GM19238 (cell line): ENCODE results near the gene VSIG8.

ENCODE experiments used
- DNase-seq: peaks from one replicate; pipeline ENCODE4 v3.0.0; 2011; ENCODE audit warnings: low spot score; ENCODE audit not compliant: insufficient read length

The VSIG8 gene

DNA sequence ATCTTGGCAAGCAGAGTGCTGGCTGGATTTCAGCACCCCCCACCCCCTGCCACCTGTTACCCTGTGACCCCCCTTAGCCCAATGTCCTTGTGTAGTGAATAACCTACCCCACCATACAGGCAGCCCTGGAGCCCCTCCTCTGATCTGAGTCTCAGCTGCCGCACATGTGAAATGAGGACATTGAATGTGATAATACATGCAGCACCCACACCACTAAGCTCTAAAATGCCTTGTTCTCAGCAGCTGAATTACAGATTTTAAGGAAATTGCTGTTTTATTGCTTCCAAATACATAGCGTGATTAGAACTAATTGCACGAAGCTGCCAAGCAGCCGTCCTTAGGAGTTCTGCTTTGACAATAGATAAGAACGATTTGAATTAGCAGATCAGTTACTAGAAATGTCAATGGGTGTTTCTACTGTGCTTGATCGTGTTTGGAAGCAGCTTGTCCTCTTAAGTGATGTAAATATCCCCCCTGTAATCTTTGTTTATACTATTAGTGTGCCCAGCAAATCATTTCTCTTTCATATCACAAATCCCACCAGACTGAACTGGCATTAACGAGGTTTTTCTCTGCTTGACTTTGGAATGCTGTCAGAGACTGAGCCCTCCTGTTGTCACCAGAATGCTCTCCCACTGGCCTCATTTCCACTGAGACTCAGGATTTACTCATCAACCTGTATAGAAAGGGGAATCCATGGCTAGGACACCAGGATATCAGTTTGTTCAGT lies 30.9 kb downstream of the VSIG8 start:
- DNase-seq, result no peak

DNA sequence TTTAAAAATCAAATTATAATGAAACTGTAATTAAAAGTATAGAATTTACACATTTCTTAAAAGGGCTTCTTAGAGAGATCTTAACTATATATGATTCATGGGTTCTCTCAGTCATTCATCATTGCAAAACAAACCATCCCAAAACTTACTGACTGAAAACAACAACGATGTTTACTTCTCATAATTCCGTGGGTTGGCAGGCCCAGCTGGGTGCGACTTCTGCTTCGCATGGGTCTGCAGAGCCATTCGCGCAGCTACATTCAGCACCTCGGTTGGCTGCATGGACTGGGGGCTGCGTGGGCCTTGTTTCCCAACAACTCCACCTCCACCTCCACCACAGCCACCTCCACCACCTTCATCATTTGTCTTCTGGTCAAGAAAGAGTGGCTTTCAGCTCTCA lies 31.7 kb downstream of the VSIG8 start:
- no peak for DNase-seq

DNA sequence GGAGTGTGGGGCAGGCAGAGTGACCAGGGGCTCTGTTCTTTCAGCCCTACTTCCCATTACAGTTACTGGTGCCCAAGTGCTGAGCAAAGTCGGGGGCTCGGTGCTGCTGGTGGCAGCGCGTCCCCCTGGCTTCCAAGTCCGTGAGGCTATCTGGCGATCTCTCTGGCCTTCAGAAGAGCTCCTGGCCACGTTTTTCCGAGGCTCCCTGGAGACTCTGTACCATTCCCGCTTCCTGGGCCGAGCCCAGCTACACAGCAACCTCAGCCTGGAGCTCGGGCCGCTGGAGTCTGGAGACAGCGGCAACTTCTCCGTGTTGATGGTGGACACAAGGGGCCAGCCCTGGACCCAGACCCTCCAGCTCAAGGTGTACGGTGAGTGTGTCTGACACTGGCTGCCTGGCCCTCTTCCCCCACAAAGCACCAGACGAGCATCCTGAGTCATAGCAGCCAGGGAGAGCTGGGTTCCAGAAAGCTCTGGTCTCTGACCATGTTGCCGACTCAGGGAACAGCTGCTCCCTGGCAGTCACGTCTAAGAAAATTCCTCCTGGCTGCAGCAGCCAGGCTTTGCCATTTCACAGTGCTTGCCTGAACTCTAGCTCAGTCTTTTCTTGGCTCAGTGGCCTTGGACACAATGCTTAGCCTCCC lies 32.5 kb downstream of the VSIG8 start:
- DNase-seq, result no peak

DNA sequence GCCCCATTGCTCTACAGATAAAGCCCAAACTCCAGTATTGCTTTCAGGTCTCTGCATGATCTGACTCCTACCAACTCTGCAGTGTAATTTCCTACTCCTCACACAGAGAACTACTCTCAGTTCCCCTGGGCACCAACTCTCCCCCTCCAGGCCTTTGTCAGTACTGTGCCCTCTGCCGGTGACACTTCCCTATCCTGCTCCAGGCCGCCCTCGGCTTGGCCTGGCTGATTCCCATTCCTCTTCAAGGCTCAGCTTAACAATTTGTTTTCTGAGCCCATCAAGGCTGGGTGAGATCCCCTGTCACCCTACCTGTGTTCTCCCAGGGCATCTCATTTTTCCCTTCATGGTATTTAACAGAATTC lies 33.2 kb downstream of the VSIG8 start:
- peak; percentile 32 for DNase-seq

DNA sequence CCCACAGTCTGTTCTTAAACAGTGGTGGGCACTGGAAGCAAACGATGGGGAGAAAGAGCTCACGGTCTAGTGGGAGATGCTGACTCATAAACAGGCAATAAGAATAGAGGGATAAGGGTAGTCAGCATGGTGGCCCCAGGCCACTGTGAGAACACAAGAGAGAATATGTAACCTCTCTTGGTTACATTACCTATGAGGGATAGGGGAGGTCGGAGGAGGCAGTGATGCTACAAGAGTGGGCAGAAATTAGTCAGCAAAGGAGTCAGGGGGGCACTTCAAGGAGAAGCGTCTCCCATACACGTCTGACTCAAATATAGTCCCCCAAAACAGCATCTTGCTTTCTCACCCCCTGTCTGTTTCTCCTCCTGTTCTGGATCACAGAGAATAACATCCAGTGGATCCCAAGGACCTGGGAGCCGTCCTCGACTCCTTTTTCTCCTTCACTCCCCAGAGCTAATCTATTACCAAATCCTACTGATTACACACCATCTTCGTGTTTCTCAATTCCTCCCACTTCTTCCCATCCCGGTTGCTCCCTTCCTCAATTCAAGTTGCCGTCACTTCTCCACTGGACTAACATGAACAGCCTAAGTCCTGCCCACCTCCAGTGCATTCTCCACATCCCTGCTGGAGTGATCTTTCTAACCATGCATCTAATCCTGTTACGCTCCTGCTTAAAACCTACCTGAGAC lies 33.7 kb downstream of the VSIG8 start:
- DNase-seq, result no peak

DNA sequence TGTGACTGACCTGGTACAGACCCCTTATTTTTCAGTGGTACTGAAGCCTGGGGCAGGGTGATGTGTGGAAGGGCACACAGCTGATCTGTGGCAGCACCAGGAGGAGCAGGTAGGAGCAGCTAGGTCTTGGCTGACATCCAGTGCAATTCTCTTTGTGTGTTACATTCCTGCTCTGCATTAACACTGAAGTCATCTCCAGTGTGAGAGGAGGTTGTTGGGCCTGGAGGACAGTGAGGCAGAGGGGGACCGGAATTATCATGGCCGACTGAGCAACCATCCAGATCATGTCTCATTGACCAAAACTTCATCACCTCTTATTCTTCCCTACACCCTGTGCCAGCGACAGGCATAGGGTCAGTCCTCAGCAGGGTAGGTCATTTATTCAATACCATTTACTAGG lies 34.3 kb downstream of the VSIG8 start:
- no peak for DNase-seq

DNA sequence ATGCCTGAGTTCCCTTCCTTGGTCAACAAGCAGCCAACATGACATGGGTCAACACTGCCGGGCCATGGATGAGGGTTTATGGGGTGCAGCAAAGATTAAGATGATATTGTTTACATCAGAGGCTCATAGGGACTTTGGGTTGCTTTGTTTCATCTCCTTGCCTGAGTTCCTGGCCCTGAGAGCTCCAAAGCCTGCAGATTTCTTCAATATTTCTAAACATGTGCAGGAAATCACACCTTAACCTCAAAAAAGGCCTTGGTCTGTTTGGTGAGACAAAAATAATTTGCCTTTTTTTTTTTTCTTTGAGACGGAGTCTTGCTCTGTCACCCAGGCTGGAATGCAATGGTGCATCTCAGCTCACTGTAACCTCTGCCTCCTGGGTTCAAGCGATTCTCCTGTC lies 34.9 kb downstream of the VSIG8 start:
- no peak for DNase-seq

DNA sequence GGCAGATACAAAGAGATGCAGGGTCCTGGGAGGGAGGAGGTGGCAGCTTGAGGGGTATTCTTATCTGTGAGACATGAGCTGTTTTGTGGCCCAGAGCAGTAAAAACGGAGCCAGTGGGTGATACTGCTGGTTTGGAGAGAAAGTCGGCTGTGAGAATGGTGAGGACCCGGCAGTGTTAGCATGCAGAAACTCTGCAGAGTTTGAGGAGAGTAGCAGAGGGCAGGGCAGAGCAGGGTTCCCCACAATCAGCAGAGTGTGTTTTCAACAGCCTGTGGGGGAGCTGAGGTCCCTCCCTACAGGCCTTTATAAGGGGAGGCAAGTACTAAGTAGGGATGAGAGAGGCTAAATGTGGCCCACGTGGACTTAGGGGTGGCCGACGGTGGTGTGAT lies 35.4 kb downstream of the VSIG8 start:
- no peak for DNase-seq

DNA sequence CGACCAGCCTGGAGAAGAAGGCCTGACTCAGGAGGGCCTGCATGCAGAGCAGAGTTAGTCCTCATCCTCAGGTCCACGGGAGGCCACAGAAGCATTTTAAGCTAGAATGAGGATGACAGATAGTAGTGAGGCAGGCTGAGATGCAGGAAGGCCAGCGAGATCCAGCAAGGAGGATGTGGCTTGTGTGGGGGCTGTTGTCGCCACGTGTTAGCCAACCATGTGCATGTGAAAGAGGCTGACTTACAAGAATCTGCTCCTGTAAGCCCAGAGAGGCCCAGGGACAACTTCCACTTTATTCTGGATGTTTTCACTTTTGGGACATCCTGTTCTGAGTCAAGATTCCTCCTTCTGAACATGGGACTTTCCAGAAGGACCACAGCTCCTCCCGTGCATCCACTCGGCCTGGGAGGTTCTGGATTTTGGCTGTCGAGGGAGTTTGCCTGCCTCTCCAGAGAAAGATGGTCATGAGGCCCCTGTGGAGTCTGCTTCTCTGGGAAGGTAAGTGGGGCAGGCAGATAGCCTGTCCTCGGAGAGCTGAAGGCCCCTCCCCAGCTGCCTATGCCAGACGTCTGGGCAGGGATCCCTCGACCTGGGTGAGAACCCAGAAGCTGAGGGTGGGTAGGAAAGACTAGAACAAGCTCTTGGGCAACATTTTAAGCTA lies 35.9 kb downstream of the VSIG8 start, which contains the start of gene SLAMF8:
Gene SLAMF8, plus strand, starts transcription at position 433 of the 661 bp plus-strand sequence. Its CDS starts 26 bp downstream, at position 459.
- DNase-seq, result no peak

DNA sequence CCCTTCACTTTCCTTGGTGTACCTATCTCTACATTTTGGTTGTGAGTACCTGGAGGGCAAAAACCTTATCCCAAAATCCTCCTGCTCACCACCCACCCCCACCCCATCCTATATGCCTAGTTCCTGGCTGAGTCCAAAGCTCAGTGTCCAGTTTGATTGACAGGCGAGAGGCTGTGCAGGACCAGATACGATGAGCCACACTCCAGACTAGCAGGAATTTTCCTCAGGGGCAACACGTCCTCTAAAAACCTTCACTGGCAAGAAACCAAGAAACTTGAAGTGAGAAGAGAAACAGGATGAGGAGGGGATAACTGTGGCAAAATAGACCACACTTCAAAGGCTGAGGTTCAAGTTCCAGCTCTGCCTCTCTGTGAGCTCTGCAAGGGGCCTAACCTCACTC lies 36.9 kb downstream of the VSIG8 start:
- no peak for DNase-seq

DNA sequence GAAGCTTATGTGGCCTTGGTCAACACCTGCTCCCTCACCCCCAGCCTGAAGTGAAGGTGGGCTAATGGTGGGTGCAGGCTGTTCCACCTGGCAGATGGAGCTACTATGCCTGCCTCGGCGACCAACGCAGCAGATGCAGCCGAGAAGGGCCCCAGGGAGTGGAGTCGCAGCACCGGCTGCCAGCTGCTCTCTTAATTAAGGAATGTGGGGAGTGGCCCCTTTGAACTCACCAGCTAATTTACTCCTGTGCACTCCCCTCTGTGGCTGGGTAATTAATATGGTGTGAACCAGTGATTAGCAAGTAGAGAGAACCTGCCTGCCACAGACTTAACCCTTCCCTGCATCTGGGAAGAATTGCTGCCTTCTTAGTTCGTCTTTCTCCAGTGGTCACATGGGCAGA lies 39.1 kb downstream of the VSIG8 start:
- no peak for DNase-seq

DNA sequence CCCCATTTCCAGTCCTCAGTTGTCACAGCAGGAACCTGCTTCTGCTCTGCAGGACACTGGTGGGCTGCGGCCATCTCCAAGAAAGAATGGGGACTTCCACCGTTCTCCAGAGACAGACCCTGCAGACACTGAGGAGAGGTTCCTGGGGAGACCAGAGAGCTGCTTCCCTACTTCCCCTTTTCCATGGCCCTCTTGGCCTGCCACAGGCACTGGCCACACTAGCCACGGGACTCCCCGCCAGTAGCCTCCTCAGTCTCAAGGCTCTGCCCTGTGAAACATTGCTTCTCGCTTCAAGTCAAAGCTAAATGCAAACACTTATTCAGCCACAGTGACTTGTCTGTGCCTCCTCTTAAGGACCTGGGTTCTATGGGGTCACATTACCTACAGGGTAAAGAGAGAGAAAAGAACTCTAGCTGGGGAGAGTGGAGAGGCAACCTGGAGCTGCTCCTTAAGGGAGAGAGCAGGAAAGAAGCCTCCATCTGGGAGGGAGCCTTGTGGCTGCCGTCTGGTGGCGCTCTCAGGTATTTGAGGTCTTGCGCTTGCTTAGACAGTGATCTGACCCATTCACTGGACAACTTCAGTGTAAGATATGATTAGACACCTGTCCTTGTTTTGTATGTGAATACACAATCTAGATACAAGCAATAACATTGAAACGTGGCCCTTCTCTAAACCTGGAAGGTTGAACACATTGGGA lies 41.1 kb downstream of the VSIG8 start:
- DNase-seq, result no peak

DNA sequence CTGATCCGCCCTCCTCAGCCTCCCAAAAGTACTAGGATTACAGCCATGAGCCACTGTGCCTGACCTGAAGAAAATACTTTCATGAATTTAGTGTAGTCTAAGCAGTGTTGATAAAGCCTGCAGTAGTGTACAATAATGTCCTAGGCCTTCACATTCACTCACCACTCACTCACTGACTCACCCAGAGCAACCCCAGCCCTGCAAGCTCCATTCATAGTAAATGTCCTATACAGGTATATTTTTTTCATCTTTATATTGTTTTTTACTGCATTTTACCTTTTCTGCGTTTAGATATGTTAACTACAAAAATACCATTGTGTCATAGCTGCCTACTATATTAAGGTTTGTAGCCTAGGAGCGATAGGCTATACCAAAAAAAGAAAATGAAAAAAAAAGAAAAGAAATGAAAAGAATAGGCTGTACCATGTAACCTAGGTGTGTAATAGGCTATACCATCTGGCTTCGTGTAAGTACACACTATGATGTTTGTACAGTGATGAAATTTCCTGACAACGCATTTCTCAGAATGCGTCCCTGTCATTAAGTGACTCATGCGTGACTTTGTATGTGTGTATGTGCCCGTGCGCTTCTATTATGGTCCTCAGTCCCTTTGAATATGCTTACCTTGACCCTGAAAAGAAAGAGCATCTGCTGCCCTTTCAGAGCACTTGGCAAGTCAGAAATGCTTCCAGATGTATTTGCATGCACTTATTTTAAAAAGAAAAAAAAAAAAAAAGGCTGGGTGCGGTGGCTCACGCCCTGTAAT lies 45.0 kb downstream of the VSIG8 start:
- DNase-seq, result no peak

DNA sequence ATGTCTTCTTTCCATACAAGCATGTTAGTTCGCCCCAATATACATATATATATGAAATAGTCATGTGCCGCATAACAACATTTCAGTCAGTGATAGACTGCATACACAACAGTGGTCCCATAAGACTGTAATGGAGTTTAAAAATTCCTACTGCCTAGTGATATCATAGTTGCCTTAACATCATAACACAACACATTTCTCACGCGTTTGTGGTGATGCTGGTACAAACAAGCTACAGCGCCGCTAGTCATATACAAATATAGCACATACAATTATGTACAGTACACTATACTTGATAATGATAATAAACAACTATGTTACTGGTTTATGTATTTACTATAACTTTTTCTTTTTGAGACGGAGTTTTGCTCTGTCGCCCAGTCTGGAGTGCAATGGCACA lies 46.5 kb downstream of the VSIG8 start:
- no peak for DNase-seq

DNA sequence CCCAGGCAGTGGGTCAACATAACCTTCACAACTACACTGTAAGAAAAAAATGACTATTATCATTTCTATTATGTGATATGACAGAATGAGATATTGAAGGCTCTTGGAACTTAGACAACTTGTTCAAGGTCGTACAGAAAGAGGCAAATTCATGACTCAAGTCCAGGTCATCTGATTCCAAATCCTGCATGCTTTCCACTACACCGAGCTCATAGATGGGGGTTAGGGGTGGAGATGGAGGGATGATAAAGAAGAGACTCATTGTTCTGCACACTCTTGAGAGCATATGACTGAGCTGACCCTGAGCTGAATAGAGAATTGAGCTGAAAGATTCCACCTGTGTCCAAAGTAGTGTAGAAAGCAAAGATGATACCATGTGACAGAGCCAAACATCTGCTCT lies 57.5 kb downstream of the VSIG8 start:
- no peak for DNase-seq
